Measurements from ENCODE around the gene MAP3K9.
"Not testable (repeated sequence)": the region's sequence is repeated elsewhere in the genome, so short reads cannot be mapped to it uniquely, and the experiment has no call there.

MAP3K9 gene

DNA sequence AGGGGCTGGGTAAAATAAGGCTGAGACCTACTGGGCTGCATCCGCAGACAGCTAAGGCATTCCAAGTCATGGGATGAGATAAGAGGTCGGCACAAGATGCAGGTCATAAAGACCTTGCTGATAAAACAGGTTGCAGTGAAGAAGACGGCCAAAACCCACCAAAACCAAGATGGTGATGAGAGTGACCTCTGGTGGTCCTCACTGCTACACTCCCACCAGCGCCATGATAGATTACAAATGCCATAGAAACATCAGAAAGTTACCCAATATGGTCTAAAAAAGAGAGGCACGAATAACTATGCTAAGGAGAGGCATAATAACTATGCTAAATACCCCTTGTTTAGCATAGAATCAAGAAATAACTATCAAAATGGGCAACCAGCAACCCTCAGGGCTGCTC lies 46.2 kb upstream of the MAP3K9 start:
- H3K4me3 ChIP-seq (ENCODE audit: severe bottlenecking), result no peak overlapping the region
- H3K27me3 ChIP-seq (ENCODE audit: insufficient read depth, poor library complexity, severe bottlenecking), result no peaks in the 10 kb centered on the region
- H3K27ac ChIP-seq (ENCODE audit: poor library complexity, severe bottlenecking), result no peak overlapping the region
- ATAC-seq (ENCODE audit: low read depth), result no peak
- H3K4me1 ChIP-seq (ENCODE audit: insufficient read depth, poor library complexity, severe bottlenecking), result peaks cover 9% of the 10 kb centered on the region
- DNase-seq (ENCODE audit: low spot score), result no peak
- TF ChIP-seq CTCF (IDR thresholded peaks at IDR 0.05; ENCODE audit: poor library complexity, severe bottlenecking), result no peak
- H3K9me3 ChIP-seq (ENCODE audit: severe bottlenecking), result no peaks in the 10 kb centered on the region
- H3K36me3 ChIP-seq (ENCODE audit: low read depth), result no peaks in the 10 kb centered on the region

GRCh38 chr14:70853658-70854057 lies 44.3 kb upstream of the MAP3K9 start:
- not testable (repeated sequence) for H3K27ac ChIP-seq (ENCODE audit: poor library complexity, severe bottlenecking); H3K36me3 ChIP-seq (ENCODE audit: low read depth); H3K4me1 ChIP-seq (ENCODE audit: insufficient read depth, poor library complexity, severe bottlenecking); DNase-seq (ENCODE audit: low spot score); ATAC-seq (ENCODE audit: low read depth); H3K9me3 ChIP-seq (ENCODE audit: severe bottlenecking); H3K4me3 ChIP-seq (ENCODE audit: severe bottlenecking); H3K27me3 ChIP-seq (ENCODE audit: insufficient read depth, poor library complexity, severe bottlenecking)

DNA sequence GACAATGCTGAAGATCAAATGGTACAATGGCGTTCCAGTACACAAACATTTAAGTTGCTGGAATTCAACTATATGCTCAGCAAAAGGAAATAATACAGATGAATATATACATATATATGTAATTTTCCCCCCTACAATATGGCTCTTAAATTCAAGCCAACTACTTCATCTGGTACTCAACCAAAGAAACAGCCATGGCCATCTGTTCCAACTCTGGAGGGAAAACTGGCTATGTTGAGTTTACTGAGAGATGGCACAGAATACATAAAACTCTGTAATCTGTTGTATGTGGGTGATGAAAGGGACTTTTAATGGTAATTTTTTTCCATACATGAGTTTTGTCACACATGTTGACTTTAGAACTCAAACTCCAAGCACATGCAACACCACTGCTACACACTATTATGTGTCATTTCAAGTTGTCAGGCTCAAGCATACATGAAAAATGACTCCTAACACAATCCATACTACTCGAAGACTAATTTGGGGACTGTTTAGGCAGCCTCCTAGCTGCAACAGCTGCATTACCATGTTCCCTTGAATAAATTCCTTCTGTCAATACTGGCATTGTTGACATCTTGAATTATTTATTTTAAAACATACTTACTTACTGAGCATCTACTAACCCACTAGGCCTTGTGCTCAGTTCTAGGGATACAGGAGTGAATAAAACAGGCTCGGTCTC lies 38.2 kb upstream of the MAP3K9 start:
- no peak for ATAC-seq (ENCODE audit: low read depth)
- H3K27me3 ChIP-seq (ENCODE audit: insufficient read depth, poor library complexity, severe bottlenecking), result no peaks in the 10 kb centered on the region
- H3K27ac ChIP-seq (ENCODE audit: poor library complexity, severe bottlenecking), result no peak overlapping the region
- DNase-seq (ENCODE audit: low spot score), result no peak
- H3K4me1 ChIP-seq (ENCODE audit: insufficient read depth, poor library complexity, severe bottlenecking), result no peaks in the 10 kb centered on the region
- H3K4me3 ChIP-seq (ENCODE audit: severe bottlenecking), result no peak overlapping the region
- no peaks in the 10 kb centered on the region for H3K9me3 ChIP-seq (ENCODE audit: severe bottlenecking)
- no peak for TF ChIP-seq CTCF (IDR thresholded peaks at IDR 0.05; ENCODE audit: poor library complexity, severe bottlenecking)
- H3K36me3 ChIP-seq (ENCODE audit: low read depth), result no peaks in the 10 kb centered on the region

- H3K4me1 ChIP-seq (ENCODE audit: insufficient read depth, poor library complexity, severe bottlenecking), result no peaks in the 10 kb centered on the region
- DNase-seq (ENCODE audit: low spot score) (no peak), ATAC-seq (ENCODE audit: low read depth) (no peak)
- H3K9me3 ChIP-seq (ENCODE audit: severe bottlenecking), result no peaks in the 10 kb centered on the region
- H3K4me3 ChIP-seq (ENCODE audit: severe bottlenecking), result no peak overlapping the region
- no peak overlapping the region for H3K27ac ChIP-seq (ENCODE audit: poor library complexity, severe bottlenecking)
- TF ChIP-seq CTCF (IDR thresholded peaks at IDR 0.05; ENCODE audit: poor library complexity, severe bottlenecking), result no peak
- H3K27me3 ChIP-seq (ENCODE audit: insufficient read depth, poor library complexity, severe bottlenecking), result no peaks in the 10 kb centered on the region
- H3K36me3 ChIP-seq (ENCODE audit: low read depth), result no peaks in the 10 kb centered on the region
Observed at GRCh38 chr14:70845601-70846000, 36.3 kb upstream of the MAP3K9 start.

GRCh38 chr14:70842851-70843462 lies 33.6 kb upstream of the MAP3K9 start:
- H3K4me1 ChIP-seq (ENCODE audit: insufficient read depth, poor library complexity, severe bottlenecking), result no peaks in the 10 kb centered on the region
- no peak for DNase-seq (ENCODE audit: low spot score)
- no peak for TF ChIP-seq CTCF (IDR thresholded peaks at IDR 0.05; ENCODE audit: poor library complexity, severe bottlenecking)
- ATAC-seq (ENCODE audit: low read depth), result no peak
- H3K27me3 ChIP-seq (ENCODE audit: insufficient read depth, poor library complexity, severe bottlenecking), result no peaks in the 10 kb centered on the region
- H3K4me3 ChIP-seq (ENCODE audit: severe bottlenecking), result no peak overlapping the region
- H3K9me3 ChIP-seq (ENCODE audit: severe bottlenecking), result no peaks in the 10 kb centered on the region
- no peak overlapping the region for H3K27ac ChIP-seq (ENCODE audit: poor library complexity, severe bottlenecking)
- H3K36me3 ChIP-seq (ENCODE audit: low read depth), result no peaks in the 10 kb centered on the region
